K562 (cell line): ENCODE data around the gene SCARF1. TPM values are rescaled to one million over a fixed set of nuclear protein-coding genes. Genes with fewer than 3 reads are reported as not detected.

Experiments used
- ATAC-seq: fragments of 200-7000 bp; cut with Tn5 transposase; 3 replicates; pipeline ENCODE4 v1.9.1; 2020; ENCODE audit warnings: moderate library complexity
- BruUV-seq: library from RNA; stranded (reverse); fragments of 400-500 nt; replicated peaks from 2 replicates; lab custom pipeline; 2021; lab: Mats Ljungman, UMichigan
- CTCF ChIA-PET: fragments of 300-600 bp; formaldehyde crosslinking; extraction: SDS; loops from one replicate; lab custom pipeline; 2021; ENCODE audit warnings: low intra/inter-chr PET ratio; lab: Yijun Ruan, JAX
- POLR2A ChIA-PET: fragments of 300-600, 350-650 bp; sonication (Branson Sonifier 250); formaldehyde crosslinking; extraction: SDS; loops from one replicate; lab custom pipeline; 2021; ENCODE audit warnings: antibody characterized with exemption, inconsistent platforms; lab: Yijun Ruan, JAX
- DNase-seq, 4 experiments: peaks; one replicate each; pipeline versions ENCODE4 v3.0.0 to v3.0.0-alpha.2; 2011 to 2018; ENCODE audit warnings: low spot score in 3 of 4, mixed read lengths in 3 of 4; ENCODE audit errors: extremely low read depth in 1 of 4
- FAIRE-seq: peaks from 2 replicates; lab custom pipeline; 2011; peaks lifted over from hg19 to GRCh38; lab: Jason Lieb, UNC
- H2AFZ ChIP-seq: 2 replicates; pipeline ENCODE4 v1.6.0; 2011; ENCODE audit warnings: low read depth, low read length, control low read depth, inconsistent platforms
- H3K27ac ChIP-seq: fragments of 200-600 bp; 3 replicates; pipeline ENCODE4 v1.8.0; 2011; ENCODE audit warnings: low read depth, mild to moderate bottlenecking, control low read depth, inconsistent platforms, low read length, moderate library complexity, mixed read lengths; ENCODE audit errors: extremely low read depth
- H3K27me3 ChIP-seq, 2 experiments: fragments of 300-600 bp in 1 of 2; 2 replicates in 1 of 2; 3 replicates in 1 of 2; pipeline versions ENCODE4 v1.6.0 to v1.8.0; 2011; ENCODE audit warnings: inconsistent platforms in 2 of 2, low read length in 2 of 2, mild to moderate bottlenecking in 1 of 2, mixed read lengths in 1 of 2, moderate library complexity in 1 of 2; ENCODE audit not compliant: control insufficient read depth in 2 of 2, insufficient read depth in 2 of 2
- H3K36me3 ChIP-seq: fragments of 300-600 bp; 3 replicates; pipeline ENCODE4 v1.8.0; 2011; ENCODE audit warnings: mild to moderate bottlenecking, low read length, inconsistent platforms; ENCODE audit not compliant: control insufficient read depth, insufficient read depth
- H3K4me1 ChIP-seq, 2 experiments: fragments of 200-600 bp in 1 of 2; replicated peaks in 1 of 2; 2 replicates in 1 of 2; 3 replicates in 1 of 2; pipeline versions ENCODE4 v1.5.1 to v1.8.0; 2011; ENCODE audit warnings: inconsistent platforms in 2 of 2, low read length in 2 of 2, mild to moderate bottlenecking in 1 of 2, mixed read lengths in 1 of 2, moderate library complexity in 1 of 2; ENCODE audit not compliant: control insufficient read depth in 2 of 2, insufficient read depth in 2 of 2
- H3K4me2 ChIP-seq: 2 replicates; pipeline ENCODE4 v1.6.1; 2011; ENCODE audit warnings: low read length, control low read depth, inconsistent platforms, mixed read lengths; ENCODE audit not compliant: insufficient read depth
- H3K4me3 ChIP-seq: fragments of 200-600 bp; sonication (generic), shearing (Covaris generic); 2 replicates; pipeline ENCODE4 v1.5.1; 2016; ENCODE audit warnings: control low read depth, inconsistent platforms
- H3K79me2 ChIP-seq: fragments of 200-600 bp; 3 replicates; pipeline ENCODE4 v1.8.0; 2011; ENCODE audit warnings: low read length, inconsistent platforms; ENCODE audit not compliant: control insufficient read depth, insufficient read depth
- H3K9ac ChIP-seq, 2 experiments: 2 replicates each; pipeline versions ENCODE4 v1.6.0 to v1.6.1; 2011; ENCODE audit warnings: low read depth in 2 of 2, low read length in 2 of 2, control low read depth in 1 of 2, inconsistent platforms in 1 of 2, mild to moderate bottlenecking in 1 of 2, mixed read lengths in 1 of 2; ENCODE audit not compliant: insufficient read depth in 1 of 2
- H3K9me1 ChIP-seq: one replicate; pipeline ENCODE4 v1.6.0; 2011; ENCODE audit warnings: inconsistent platforms, mild to moderate bottlenecking, low read length, moderate library complexity; ENCODE audit not compliant: control insufficient read depth, insufficient read depth
- H3K9me3 ChIP-seq: replicated peaks from 2 replicates; pipeline ENCODE4 v1.5.1; 2011; ENCODE audit warnings: low read depth, low read length, inconsistent platforms; ENCODE audit not compliant: control insufficient read depth, insufficient read depth
- H4K20me1 ChIP-seq: replicated peaks from 2 replicates; pipeline ENCODE4 v1.6.1; 2011; ENCODE audit warnings: low read length, inconsistent platforms, mixed read lengths; ENCODE audit not compliant: control insufficient read depth, insufficient read depth
- ARID1B ChIP-seq: fragments of 450-650 bp; IDR thresholded peaks from 2 replicates; pipeline ENCODE4 v1.6.1; 2016; ENCODE audit warnings: antibody characterized with exemption, mild to moderate bottlenecking, inconsistent platforms
- BHLHE40 ChIP-seq: IDR thresholded peaks from 2 replicates; pipeline ENCODE4 v1.6.1; 2011; ENCODE audit warnings: low read length, improper control_type of control experiment
- FOXJ2 ChIP-seq: fragments of 200-800 bp; sonication (Bioruptor generic); IDR thresholded peaks from 2 replicates; pipeline ENCODE4 v1.6.1; 2016; ENCODE audit warnings: missing genetic modification characterization, missing compliant biosample characterization
- GTF3C2 ChIP-seq: IDR thresholded peaks from 3 replicates; pipeline ENCODE4 v1.6.1; 2011; ENCODE audit warnings: borderline replicate concordance, mild to moderate bottlenecking, moderate library complexity; ENCODE audit not compliant: insufficient read length; ENCODE audit errors: extremely low read depth
- LEF1 ChIP-seq: fragments of 450-650 bp; IDR thresholded peaks from 2 replicates; pipeline ENCODE4 v1.6.1; 2016; ENCODE audit warnings: mild to moderate bottlenecking
- NR2C1 ChIP-seq, 2 experiments: fragments of 450-650 bp; IDR thresholded peaks; 2 replicates each; pipeline ENCODE4 v1.6.1; 2017; ENCODE audit warnings: mild to moderate bottlenecking in 2 of 2, antibody characterized with exemption in 1 of 2, inconsistent platforms in 1 of 2, missing compliant biosample characterization in 1 of 2, missing genetic modification characterization in 1 of 2
- NRF1 ChIP-seq, 2 experiments: fragments of 450-650 bp; IDR thresholded peaks in 1 of 2; conservative IDR thresholded peaks in 1 of 2; 2 replicates each; pipeline ENCODE4 v1.6.1; 2014; ENCODE audit warnings: mild to moderate bottlenecking in 2 of 2
- SREBF1 ChIP-seq: fragments of 150-350 bp; IDR thresholded peaks from 2 replicates; pipeline ENCODE4 v1.6.1; 2014; ENCODE audit warnings: antibody characterized with exemption, low read depth, low read length, borderline replicate concordance
- TAF1 ChIP-seq: IDR thresholded peaks from 2 replicates; pipeline ENCODE4 v1.6.1; 2011; ENCODE audit warnings: mild to moderate bottlenecking, low read length, moderate library complexity; ENCODE audit not compliant: insufficient read depth, control insufficient read depth, severe bottlenecking; ENCODE audit errors: extremely low read depth
- TEAD1 ChIP-seq, 2 experiments: fragments of 450-650 bp in 1 of 2; sonication (generic) in 1 of 2; formaldehyde crosslinking; IDR thresholded peaks; 2 replicates each; pipeline versions ENCODE4 v1.4.0 to v1.8.0; 2020 to 2022; ENCODE audit warnings: mild to moderate bottlenecking in 2 of 2, missing genetic modification reagents in 1 of 2
- ZNF263 ChIP-seq: sonication (generic); formaldehyde crosslinking; IDR thresholded peaks from 2 replicates; pipeline ENCODE4 v1.8.0; 2022; ENCODE audit warnings: mild to moderate bottlenecking, missing genetic modification reagents, borderline replicate concordance
- ZNF507 ChIP-seq: conservative IDR thresholded peaks from 2 replicates; pipeline ENCODE4 v1.6.1; 2017; ENCODE audit warnings: missing genetic modification characterization, missing compliant biosample characterization
- WGBS: fragments of 100-300 bp; shearing (Covaris generic); methylation state at CpG from one replicate; pipeline ENCODE4 v1.1.6; 2016; ENCODE audit warnings: low coverage, mixed read lengths; ENCODE audit not compliant: insufficient coverage; ENCODE audit errors: missing lambda C conversion rate; 5-methylcytosine and 5-hydroxymethylcytosine counted together
- in situ Hi-C: fragments of 300-500 bp; cut with MboI; formaldehyde crosslinking; loops from 4 replicates; pipeline ENCODE4 v1.15.0; 2018; ENCODE audit warnings: inconsistent platforms, mixed read lengths
- intact Hi-C: fragments of 100-400 bp; cut with micrococcal nuclease; formaldehyde crosslinking; loops from 2 replicates; pipeline ENCODE4 v1.14.2; 2022
- polyA plus RNA-seq, 8 experiments: library from polyadenylated mRNA; depleted of rRNA in 4 of 8; stranded (reverse) in 5 of 8; unstranded in 3 of 8; fragments of >200 nt; fragmentation: Nextera tagmentation in 2 of 8; fragmentation: Illumina TruSeq in 1 of 8; extraction: Ambion mirVana in 2 of 8; extraction: Trizol in 1 of 8; gene quantifications; 2 replicates each; pipeline versions ENCODE4 v1.2.1 to v1.2.3, GENCODE V29; 2011 to 2014; ENCODE audit warnings: inconsistent platforms in 1 of 8, missing spikeins in 1 of 8
- total RNA-seq, 7 experiments: library from RNA; depleted of rRNA in 6 of 7; stranded (reverse); fragments of >200 nt in 6 of 7; fragmentation: Illumina TruSeq in 2 of 7; extraction: Trizol in 2 of 7; gene quantifications; 2 replicates each; pipeline versions ENCODE4 v1.2.1 to v1.2.3, GENCODE V29; 2011 to 2021; ENCODE audit warnings: low replicate concordance in 1 of 7
- TF ChIP-seq, protein P1 (sequence below): sonication (generic); formaldehyde crosslinking; IDR thresholded peaks from 2 replicates; pipeline ENCODE4 v1.8.0; 2022; ENCODE audit warnings: mild to moderate bottlenecking, missing genetic modification reagents
- TF ChIP-seq, protein P2 (sequence below): IDR thresholded peaks from 2 replicates; pipeline ENCODE4 v1.6.1; 2012; ENCODE audit warnings: low read depth, low read length, improper control_type of control experiment, borderline replicate concordance

SCARF1 gene
- total and polyA plus RNA-seq, 9 of the 15 experiments (the other 6 are each of a cell fraction or from before 2014, with no cell fraction given): 0.04 to 2.1 (median 0.63) TPM

- no peaks in the 10 kb centered on the region for H3K36me3 ChIP-seq
- H3K4me3 ChIP-seq: no peak overlapping the region
- H3K4me1 ChIP-seq: peaks cover 12 to 33% of the 10 kb centered on the region in 2 experiments
- H4K20me1 ChIP-seq: peaks cover 8% of the 10 kb centered on the region; the same call in 1 of the 2 replicates
- WGBS: 77% methylated on average over 12 of the region's 14 CpGs
- H3K4me2 ChIP-seq: no peak overlapping the region
- no peak for DNase-seq
- intact Hi-C loops: no loop called here
- no peaks in the 10 kb centered on the region for H3K79me2 ChIP-seq
- no TSS peak for BruUV-seq
- no peaks in the 10 kb centered on the region for H3K27me3 ChIP-seq
- ChIA-PET POLR2A (interaction anchor here (0.6 kb wide), 1 partner anchor 12 kb away, joined by 3 read pairs; no protein-coding TSS in a partner anchor), CTCF (no interaction called here)
- no peaks in the 10 kb centered on the region for H3K9me3 ChIP-seq
- TF ChIP-seq GTF3C2: no peak
- no peak for TF ChIP-seq NR2C1 (IDR thresholded peaks at IDR 0.05)
- no peak for TF ChIP-seq NR2C1 (tag; IDR thresholded peaks at IDR 0.05)
- no peak for TF ChIP-seq NRF1 (conservative IDR thresholded peaks at IDR 0.05 in 1 of 2, IDR thresholded peaks at IDR 0.05 in 1 of 2)
- no peak for TF ChIP-seq FOXJ2 (tag)
- no peak for TF ChIP-seq TAF1
- no peak for TF ChIP-seq BHLHE40
- no peak for TF ChIP-seq ARID1B
- no peak for TF ChIP-seq LEF1
- no peak for TF ChIP-seq ZNF507 (tag)
- TF ChIP-seq, protein P1, sequence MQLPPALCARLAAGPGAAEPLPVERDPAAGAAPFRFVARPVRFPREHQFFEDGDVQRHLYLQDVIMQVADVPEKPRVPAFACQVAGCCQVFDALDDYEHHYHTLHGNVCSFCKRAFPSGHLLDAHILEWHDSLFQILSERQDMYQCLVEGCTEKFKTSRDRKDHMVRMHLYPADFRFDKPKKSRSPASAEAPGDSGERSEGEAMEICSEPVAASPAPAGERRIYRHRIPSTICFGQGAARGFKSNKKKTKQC (CRISPR knock-in tag): no peak
- TF ChIP-seq, protein P2, sequence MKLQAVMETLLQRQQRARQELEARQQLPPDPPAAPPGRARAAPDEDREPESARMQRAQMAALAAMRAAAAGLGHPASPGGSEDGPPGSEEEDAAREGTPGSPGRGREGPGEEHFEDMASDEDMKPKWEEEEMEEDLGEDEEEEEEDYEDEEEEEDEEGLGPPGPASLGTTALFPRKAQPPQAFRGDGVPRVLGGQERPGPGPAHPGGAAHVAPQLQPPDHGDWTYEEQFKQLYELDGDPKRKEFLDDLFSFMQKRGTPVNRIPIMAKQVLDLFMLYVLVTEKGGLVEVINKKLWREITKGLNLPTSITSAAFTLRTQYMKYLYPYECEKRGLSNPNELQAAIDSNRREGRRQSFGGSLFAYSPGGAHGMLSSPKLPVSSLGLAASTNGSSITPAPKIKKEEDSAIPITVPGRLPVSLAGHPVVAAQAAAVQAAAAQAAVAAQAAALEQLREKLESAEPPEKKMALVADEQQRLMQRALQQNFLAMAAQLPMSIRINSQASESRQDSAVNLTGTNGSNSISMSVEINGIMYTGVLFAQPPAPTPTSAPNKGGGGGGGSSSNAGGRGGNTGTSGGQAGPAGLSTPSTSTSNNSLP: no peak
- no peak for TF ChIP-seq TEAD1 (CRISPR knock-in tag; IDR thresholded peaks at IDR 0.05)
- TF ChIP-seq SREBF1: no peak
- TF ChIP-seq ZNF263: no peak
- H3K9ac ChIP-seq: peak overlapping the region in 1 of 2 experiments; percentile 28; a peak in 1 of 4 replicates
- no peak overlapping the region for H2AFZ ChIP-seq
- ATAC-seq: no peak
- in situ Hi-C loops: no loop called here
- H3K27ac ChIP-seq: no peak overlapping the region
- FAIRE-seq: no peak
- no peaks in the 10 kb centered on the region for H3K9me1 ChIP-seq
Measured at GRCh38 chr17:1623057-1623630, 22.4 kb downstream of the SCARF1 start.
